HG02973 (cell line): Measurements from ENCODE around the gene MCFD2.
"Not testable (repeated sequence)": the region's sequence is repeated elsewhere in the genome, so short reads cannot be mapped to it uniquely, and the experiment has no call there.

ENCODE experiments used
- ATAC-seq: cut with Tn5 transposase; IDR thresholded peaks from one replicate; pipeline ENCODE4 v1.9.1; 2021; ENCODE audit warnings: moderate library complexity; ENCODE audit not compliant: unreplicated experiment

Gene MCFD2

GRCh38 chr2:46875962-46876689 is 39.5 kb downstream of the MCFD2 start:
- ATAC-seq: not testable (repeated sequence)

GRCh38 chr2:46875226-46875899 is 40.2 kb downstream of the MCFD2 start:
- no peak for ATAC-seq

DNA sequence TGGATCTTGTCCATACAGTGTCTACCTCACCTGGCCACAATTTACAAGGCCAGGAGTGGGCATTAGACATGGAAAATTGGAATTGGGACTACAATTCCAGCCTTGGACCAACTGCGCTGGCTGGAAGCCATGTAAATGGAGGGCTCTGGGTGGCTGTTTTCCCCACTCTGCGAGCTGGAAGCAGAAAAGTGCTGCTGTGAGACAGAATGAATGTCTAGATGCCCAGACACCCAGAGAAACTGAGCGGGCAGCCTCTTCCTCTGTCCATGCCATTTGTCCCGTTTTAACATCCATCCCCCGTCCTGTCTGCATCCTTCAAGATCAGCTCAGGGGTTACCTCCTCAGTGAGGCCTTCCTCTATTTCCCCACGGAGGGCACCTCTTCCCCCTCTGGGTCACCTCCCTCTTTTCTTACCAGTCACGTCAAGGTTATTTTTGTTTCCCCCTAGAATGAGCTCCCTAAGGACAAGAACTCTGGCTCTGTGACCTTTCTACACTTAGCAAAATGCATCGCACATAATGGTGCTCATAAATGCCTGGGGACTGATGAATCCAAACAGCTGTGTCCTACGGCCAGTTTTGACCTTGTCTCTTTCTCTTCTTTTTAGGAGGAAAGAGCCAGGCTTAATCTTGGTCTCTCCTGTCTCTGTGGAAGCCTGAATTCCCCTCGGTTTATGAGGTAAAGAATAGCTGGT is 41.2 kb downstream of the MCFD2 start:
- no peak for ATAC-seq

DNA sequence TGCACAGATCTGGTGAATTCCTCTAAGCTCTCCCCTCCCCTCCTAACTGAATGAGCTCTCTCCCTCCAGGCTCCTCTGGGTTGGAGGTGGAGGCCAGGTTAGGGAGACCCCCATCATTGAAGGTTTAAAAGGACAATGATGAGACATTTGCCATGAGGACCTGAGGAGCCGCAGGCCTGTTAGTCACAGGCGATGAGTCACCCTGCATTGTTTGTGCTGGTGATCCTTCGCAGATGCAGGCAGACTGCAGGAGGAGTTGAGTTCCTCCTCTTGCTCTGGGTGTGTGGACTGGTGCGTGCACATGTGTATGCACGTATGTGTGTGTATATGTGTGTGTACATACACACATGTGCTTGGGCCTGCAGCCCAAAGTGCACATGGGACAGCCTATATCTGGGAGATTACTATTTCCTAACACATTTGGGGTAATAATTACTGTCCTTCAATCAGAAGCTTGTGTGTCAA is 42.0 kb downstream of the MCFD2 start:
- no peak for ATAC-seq

DNA sequence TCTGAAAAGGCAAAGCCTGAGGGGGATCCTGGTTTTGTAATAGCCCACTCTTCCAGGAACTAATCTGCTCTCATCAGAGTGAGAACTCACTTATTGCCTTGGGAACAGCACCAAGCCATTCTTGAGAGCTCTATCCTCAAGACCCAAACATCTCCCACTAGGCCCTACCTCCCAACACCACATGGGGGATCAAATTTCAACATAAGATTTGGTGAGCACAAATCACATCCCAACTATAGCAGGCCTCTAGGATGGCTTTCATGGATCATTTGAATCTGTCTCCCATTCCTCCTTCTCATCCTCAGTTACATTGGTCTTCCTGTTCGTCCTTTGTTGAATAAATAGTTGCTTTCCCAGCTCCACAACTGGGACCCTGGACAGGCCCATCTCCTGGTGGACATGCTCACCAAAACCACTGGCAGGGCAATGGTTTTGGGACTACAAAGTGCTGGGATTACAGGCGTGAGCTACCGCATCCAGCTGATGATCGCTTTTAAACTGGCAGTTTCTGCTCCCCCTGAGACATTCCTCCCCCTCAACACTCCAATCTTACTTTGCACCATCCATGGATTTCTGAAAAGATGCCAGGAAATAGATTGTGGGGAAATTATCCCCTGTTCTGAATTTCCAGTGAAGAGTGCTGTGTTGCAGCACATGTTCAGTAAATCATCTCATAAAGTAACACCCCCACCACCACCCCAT is 42.6 kb downstream of the MCFD2 start:
- no peak for ATAC-seq

- ATAC-seq: no peak
These were observed 43.6 kb downstream of the MCFD2 start for GRCh38 chr2:46871976-46872381.

- no peak for ATAC-seq
These were observed 45.4 kb downstream of the MCFD2 start for GRCh38 chr2:46870051-46870839.

- no peak for ATAC-seq
These were observed 46.0 kb downstream of the MCFD2 start for GRCh38 chr2:46869621-46870020.

- ATAC-seq: no peak
These were observed 48.8 kb downstream of the MCFD2 start for GRCh38 chr2:46866770-46867246.

- ATAC-seq: no peak
These were observed 50.2 kb downstream of the MCFD2 start for GRCh38 chr2:46865181-46865970.

DNA sequence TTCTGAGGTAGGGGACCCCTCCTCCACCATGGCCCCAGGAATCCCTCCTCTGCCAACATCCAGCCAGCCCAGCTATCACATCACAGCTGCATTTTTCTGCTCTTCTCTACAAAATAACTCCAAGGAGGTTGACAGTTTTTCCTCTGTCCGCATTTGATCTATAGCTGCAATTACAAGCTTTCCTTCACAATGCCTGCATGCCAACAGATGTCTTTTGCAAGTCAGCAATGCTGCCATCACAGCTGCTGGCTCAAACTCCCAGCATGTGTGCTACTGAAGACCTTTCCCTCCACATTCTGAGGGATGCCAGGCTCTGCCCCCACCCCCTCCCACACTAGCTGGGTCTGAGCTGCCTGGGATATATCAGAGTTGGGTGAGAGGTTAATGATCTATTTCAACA is 51.7 kb downstream of the MCFD2 start:
- no peak for ATAC-seq

DNA sequence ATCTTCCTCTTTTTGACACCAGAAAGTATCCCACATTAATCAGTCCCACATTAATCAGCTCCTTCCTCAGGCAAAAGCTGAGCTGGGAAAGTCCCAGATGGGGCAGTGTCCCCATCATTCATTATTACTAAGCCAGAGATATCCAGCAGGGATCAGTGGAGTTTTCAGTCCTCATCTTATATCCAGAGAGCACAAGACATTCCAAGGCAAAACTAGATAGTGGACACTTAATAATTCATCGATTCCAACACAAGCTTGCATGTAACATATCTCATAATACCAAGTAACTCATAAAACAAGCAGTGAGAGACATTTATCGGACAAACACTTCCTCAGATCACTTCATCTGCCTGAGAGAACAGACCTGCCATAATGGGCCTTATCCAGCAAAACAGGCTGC is 53.1 kb downstream of the MCFD2 start:
- no peak for ATAC-seq

- ATAC-seq: no peak
These were observed 53.7 kb downstream of the MCFD2 start for GRCh38 chr2:46861916-46862315.

DNA sequence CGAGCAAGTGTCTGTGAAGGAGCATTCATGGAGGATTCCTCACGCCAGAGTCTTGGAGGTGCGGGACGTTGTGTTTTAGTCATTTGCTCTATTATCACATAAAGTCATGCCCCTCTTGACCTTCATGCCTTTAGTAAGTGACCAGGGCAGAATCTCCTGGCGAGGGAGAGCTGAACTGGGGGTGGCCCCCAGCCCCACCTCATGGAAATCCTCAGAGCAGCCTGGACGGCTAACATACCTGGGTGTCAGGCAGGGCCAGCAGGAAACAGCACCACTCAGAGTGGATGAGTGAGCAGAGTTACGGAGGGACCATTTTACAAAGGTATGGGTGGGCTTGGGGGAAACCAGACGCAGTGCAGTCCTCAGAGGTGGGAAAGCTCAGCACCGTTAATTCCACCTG is 56.1 kb downstream of the MCFD2 start:
- no peak for ATAC-seq

GRCh38 chr2:46858702-46859090 is 56.9 kb downstream of the MCFD2 start:
- no peak for ATAC-seq

DNA sequence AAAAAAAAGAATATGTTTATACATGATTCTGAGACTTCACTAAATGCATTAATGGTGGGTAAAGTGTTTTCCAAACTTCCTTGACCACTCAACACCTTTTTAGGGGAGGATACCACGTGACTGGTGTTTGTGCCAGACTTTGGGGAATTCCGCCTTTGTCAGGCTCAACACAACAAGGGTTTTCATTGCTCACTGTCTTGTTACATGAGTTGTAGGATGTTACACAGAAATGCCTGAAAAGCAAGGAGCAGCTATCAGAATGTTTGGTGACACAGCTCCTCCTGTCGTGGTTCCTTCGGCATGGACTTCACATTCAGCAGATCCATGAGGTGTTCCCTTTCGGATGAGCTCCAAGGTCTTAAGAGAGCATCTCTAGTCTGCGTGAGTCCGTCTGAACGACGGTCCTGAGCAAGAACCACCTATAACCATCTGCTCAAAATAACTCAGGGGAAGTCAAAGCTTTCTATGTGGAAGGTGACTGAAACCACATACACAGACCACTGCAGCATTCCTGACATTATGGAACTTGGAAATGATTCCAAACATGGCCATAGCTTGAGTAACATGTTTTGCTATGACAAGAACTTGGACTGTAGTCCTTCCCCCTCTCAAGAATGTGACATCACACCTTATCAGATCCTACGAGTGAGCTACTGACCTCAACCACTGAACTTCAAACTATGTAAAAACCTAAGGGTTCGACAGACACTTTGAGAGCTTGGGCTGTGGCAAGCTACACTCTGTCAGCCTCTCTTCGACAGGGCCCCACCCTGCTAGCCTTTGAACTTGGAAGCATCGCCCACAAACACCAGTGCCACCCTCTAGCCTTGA is 57.5 kb downstream of the MCFD2 start:
- no peak for ATAC-seq

- no peak for ATAC-seq
These were observed 59.3 kb downstream of the MCFD2 start for GRCh38 chr2:46856336-46856735.

DNA sequence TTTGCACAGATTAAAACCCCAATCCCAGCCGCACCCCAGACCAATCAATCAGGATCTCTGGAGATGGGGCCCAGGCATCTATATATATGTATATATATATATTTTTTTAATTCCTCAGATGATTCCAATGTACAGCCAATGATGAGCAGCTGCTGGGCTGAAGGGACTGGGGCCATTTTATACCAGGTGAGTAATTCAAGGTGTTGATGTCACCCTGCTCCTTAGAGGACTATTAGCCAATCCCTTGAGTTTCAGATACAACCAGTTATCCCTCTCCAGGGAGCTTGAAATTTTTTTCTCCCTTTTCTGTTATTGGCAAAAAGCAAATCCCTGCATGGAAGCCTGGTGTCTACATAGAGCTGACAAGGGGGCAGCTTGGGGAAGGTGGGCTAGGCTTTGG is 59.8 kb downstream of the MCFD2 start:
- no peak for ATAC-seq

DNA sequence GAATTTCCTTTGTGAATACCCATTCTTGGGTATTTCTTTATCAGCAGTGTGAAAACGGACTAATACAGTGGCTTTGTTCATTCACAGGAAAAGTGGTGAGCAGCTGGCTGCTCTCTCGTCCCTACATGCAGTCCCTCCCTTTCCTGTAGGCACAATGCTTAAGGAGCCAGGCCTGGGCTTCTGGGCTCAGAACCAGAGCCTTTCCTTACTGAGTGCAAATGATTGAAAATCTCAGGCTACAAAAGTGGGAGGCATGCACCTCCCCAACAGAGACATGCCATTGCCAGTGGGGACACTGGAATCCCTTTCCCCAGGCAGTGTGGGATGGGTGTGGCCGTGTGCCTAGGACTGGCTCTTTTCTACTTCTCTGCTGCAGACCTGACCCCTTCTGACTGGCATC is 61.3 kb downstream of the MCFD2 start:
- ATAC-seq: no peak
